Right ventricle myocardium superior (tissue), 1 donor: Measurements from ENCODE around the gene TAAR5. TPM values are rescaled to one million over a fixed set of nuclear protein-coding genes. Genes with fewer than 3 reads are reported as not detected.
"Not testable (repeated sequence)": the region's sequence is repeated elsewhere in the genome, so short reads cannot be mapped to it uniquely, and the experiment has no call there.

ENCODE experiments used
- ATAC-seq: fragments of 200-7000 bp; cut with Tn5 transposase; one replicate; pipeline ENCODE4 v1.9.1; 2020; ENCODE audit warnings: mild to moderate bottlenecking; ENCODE audit not compliant: poor library complexity
- DNase-seq: peaks from one replicate; pipeline ENCODE4 v3.0.0-alpha.2; 2020
- intact Hi-C: fragments of 100-400 bp; cut with DNase I; formaldehyde crosslinking; loops from one replicate; pipeline ENCODE4 v1.11.2; 2022
- total RNA-seq: library from RNA; stranded (reverse); fragmentation: NEBNext Ultra II Directional; extraction: Animal tissue kit (Norgen Biotek cat#: 25700); gene quantifications from one replicate; pipeline ENCODE4 v1.2.1, GENCODE V29; 2021
- donor health status: DM: no; HTN: yes; CAD: no; lungs with severe emphysema.

Gene TAAR5
- total RNA-seq, 1 donor from 2014 or later: not detected

DNA sequence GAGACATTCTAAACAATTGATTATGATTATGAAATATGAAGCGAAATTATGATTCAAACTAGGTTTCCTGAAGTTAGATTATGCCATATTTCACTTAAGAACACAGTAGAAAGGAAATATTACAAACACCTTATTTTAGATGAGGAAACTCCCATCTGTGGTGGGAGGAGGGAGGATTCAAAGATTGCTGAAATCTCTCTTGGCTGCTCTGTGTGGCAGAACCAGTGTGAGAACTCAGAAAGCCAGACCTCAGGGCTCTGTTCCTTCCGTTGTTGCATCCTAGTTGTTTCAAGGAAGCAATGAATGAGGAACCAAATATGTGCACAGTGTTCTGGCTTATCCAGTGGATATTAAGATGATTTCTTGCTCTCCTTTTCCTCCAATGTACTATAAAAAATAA, 2.1 kb downstream of the TAAR5 start:
- ATAC-seq: no peak
- intact Hi-C loops: no loop called here

DNA sequence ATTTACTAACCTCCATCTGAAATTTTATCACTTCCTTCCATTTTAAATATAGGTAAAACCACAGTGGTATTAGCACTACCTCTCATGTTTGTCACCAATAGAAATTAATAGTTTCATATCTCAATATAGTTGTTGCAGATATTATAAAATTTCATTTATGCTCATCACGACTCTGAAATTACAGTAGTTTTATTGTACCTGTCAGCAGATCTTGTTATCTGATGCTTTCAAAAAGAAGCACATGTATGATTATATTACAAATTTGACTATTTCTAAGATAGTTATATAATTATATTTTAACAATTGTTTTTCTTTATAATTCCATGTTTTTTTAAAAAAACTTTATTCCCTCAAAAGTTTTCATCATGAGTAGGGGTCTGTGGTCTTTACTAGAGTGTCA, 4.8 kb downstream of the TAAR5 start:
- ATAC-seq (no peak), DNase-seq (no peak)
- intact Hi-C loops: no loop called here

More for the DNA sequence above, 2.1 kb downstream of the TAAR5 start:
- DNase-seq: no peak

DNA sequence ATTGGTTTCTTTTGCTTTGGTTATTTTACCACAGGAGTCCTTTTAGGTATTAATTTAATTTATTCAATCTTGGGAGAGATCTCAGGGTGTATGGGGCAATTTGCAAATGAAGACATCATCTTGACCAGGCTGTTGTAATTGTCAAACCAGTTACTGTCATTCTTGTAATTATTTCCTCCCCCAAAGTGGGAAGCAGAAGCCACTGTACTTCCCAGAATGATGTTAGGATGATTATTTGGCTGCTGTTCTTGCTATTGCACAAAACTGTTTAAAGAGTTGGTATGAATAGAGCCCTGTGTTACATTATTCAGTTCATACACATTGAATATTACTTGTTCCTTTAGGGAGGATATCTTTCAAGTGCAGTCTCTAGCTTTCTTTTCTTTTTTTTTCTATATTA, 17.8 kb downstream of the TAAR5 start:
- ATAC-seq (no peak), DNase-seq (no peak)
- intact Hi-C loops: no loop called here

DNA sequence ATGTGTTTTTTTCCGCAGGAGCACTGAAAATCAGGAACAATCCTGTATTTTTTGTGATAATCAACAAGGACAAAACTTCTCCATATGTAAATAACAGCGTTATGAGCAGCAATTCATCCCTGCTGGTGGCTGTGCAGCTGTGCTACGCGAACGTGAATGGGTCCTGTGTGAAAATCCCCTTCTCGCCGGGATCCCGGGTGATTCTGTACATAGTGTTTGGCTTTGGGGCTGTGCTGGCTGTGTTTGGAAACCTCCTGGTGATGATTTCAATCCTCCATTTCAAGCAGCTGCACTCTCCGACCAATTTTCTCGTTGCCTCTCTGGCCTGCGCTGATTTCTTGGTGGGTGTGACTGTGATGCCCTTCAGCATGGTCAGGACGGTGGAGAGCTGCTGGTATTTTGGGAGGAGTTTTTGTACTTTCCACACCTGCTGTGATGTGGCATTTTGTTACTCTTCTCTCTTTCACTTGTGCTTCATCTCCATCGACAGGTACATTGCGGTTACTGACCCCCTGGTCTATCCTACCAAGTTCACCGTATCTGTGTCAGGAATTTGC, 19.2 kb downstream of the TAAR5 start, which contains the start of gene TAAR6:
Gene TAAR6, plus strand, starts transcription at position 102 of the 557 bp plus-strand sequence. Its CDS starts 0 bp downstream, at position 102.
- intact Hi-C loops: no loop called here
- DNase-seq: no peak
- ATAC-seq: no peak

DNA sequence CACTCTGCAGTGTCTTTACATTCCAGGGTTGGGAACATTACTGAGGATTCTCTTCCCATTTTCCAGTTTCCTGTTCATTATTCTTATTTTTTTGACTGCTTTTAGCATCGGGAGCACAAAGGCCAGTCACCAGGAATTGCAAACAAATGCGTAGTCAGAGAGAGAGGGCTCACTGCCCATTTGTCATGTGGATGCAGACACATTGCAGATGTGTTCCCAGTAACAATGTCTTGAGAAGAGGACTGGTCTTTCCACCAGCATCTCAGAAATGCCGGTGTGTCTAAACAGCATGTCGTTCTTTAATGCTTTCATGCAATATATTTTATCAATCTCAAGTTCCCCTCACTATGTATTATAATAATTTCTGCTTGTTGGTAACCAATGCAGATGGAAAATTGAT, 20.4 kb downstream of the TAAR5 start:
- intact Hi-C loops: no loop called here
- ATAC-seq: no peak
- no peak for DNase-seq

DNA sequence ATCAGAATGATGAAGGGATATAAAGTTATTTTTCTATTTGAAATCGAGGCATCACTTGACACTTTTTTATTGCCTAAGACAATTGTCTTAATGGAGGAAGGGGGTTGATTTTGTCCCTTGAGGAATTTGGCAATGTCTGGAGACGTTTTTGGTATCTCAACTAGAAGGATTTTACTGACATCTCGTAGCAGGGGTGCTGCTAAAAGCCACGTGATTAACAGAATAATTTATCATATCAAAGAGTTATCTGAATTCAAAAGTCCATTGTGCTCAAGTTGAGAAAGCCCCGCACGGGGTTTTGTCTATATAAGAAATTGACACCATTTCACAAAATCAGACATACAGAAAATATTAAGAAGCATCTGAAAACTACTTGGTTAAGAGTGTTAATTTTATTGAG, 20.9 kb downstream of the TAAR5 start:
- no peak for ATAC-seq
- intact Hi-C loops: no loop called here
- DNase-seq: no peak

DNA sequence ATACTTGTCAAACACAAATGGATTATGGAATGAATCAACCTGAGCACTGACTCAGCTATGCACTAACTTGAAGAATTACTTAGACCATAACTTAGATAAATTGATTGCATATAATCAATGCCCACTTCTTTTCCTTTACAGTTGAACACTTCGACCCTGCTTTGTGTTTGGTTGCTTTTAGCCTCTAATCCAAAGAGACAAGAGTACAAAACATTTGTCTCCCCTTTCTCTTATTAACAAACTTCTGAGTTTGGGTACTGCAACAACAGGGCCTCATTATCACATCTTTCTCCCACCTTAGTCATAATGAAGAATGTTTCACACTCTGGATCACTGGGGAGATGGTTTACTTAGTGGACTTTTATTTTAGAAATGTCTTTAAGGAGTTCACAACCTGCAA, 22.0 kb downstream of the TAAR5 start:
- no peak for DNase-seq
- no peak for ATAC-seq
- intact Hi-C loops: no loop called here

DNA sequence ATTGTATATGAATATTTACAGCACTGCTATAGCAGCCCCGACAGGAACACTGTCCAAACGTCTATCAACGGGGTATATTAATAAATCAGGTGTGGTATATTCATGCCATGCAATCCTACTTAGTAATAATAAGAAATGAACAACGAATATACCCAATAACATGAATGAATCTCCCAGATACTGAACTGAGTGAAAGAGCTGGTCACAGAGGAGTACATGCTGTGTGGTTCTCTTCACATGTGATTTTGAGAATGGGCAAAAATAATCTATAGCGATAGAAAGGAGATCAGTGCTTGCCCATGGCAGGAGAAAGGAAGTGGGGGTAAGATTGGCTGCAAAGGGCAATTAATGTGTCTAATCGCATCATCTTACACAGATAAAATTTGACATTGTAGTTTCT, 23.1 kb downstream of the TAAR5 start:
- ATAC-seq (no peak), DNase-seq (no peak)
- intact Hi-C loops: no loop called here

DNA sequence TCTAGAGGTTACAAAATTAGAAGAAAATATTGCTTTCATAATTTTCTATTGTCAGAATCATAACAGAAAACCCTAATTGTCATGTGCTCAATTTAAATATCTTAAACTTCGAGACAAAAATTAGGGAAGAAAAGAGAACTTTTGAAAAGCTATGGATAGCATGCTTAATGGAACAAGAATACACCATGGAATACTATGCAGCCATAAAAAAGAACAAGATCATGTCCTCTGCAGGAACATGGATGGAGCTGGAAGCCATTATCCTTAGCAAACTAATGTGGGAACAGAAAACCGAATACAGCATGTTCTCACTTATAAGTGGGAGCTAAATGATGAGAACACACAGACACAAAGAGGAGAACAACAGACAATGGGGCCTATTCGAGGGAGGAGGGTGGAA, 29.5 kb downstream of the TAAR5 start:
- intact Hi-C loops, ATAC-seq, DNase-seq: not testable (repeated sequence)

DNA sequence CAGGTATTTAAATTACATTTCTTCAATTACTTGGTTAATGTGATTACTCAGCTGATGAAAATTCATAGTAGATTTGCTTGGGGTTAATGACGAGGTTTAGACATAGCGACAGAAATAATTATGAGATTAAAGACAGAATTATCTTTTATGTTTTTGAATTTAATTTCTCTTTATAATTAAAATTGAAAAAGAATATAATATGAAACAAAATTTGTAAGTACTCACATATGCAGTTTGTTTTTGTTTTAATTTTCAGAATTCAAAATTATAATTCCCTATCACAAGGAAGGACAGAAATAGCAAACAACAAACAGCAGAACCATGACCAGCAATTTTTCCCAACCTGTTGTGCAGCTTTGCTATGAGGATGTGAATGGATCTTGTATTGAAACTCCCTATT, 37.2 kb downstream of the TAAR5 start, which contains the start of gene TAAR8:
Gene TAAR8, plus strand, starts transcription at position 301 of the 400 bp plus-strand sequence. Its CDS starts 21 bp downstream, at position 322.
- intact Hi-C loops: no loop called here
- ATAC-seq (no peak), DNase-seq (no peak)

DNA sequence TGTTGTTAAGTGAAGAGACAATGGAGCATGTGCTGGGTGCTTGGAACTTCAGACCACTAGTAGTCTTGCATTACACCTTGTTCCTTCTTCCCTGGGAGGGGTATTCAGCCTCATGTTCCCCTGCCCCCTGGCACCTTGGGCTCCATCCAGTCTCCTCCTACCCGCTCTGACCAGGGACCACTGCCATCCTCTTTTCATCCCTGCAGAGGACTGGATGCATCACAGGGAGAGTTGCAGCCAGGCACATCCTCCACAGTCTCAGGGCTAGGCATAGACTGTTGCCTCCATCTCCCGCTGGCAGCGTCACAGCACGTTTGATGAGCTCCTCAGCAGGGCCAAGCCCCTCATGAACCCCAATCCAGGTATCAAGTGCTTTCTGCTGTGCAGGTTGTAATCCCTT, 38.3 kb downstream of the TAAR5 start:
- intact Hi-C loops: no loop called here
- no peak for DNase-seq

DNA sequence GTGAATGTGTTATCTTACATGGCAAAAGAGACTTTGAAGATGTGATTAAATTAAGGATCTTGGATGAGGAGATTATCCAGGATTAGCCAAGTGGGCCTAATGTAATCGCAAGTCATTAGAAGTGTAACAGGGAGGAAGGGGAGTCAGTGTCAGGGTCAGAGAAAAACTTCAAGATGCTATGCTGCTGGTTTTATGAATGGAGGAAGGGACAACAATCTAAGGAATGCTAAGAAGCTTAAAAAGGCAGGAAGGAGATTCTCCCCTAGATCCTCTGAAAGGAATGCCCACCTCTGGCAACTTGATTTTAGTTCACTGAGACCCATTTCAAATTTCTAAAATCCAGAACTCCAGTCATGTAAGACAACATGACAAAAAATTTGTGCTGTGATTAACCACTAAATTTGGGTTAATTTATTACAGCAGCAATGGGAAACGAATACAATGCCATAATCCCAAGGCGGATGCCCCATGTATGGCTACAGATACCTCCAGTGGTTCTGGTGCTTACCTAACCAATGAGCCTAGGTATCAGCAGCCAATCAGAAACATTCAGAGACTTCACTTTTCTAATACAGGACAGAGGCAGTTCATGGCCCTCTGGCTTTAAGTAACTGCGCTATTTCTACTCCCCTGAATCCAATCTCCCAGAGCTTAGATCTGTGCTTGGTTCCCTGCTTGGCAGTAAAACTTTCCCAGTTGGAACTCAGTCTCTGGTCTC, 40.6 kb downstream of the TAAR5 start:
- no peak for DNase-seq
- intact Hi-C loops: no loop called here
- ATAC-seq: no peak

More for the DNA sequence above, 38.3 kb downstream of the TAAR5 start:
- ATAC-seq: no peak

DNA sequence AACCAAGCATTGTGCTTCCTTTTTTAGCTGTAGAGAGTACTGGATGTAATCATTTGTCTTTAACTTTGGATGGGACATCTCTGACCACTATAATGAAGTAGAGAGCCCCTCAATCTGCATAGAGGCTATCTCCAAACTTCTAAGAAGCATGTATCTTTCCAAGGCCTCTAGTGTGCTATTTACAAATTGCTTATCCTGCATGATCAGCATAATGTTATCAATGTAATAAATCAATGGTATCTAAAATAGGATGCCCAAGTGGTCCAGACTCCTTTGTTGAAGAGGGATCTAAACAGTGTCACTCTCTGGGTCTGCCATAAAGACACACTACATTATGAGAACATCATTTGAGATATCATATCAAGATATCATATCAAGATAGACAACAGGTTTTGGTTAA, 44.7 kb downstream of the TAAR5 start:
- DNase-seq: no peak
- intact Hi-C loops: no loop called here
- no peak for ATAC-seq

Other genes with a start within 250 kb of the TAAR5 start
- gene MOXD1, start 188.3 kb downstream of the TAAR5 start, total RNA-seq: 2.2 TPM
- 55.1 TPM for gene STX7, start 76.6 kb downstream of the TAAR5 start, total RNA-seq
- not detected for gene TAAR9, start 51.5 kb downstream of the TAAR5 start, total RNA-seq
- not detected for gene TAAR8, start 37.1 kb downstream of the TAAR5 start, total RNA-seq
- not detected for gene TAAR6, start 19.4 kb downstream of the TAAR5 start, total RNA-seq
- gene TAAR2, start 34.5 kb upstream of the TAAR5 start, total RNA-seq: not detected
- gene TAAR1, start 69.4 kb upstream of the TAAR5 start, total RNA-seq: not detected
- gene VNN1, start 124.3 kb upstream of the TAAR5 start, total RNA-seq: 1.7 TPM
- gene VNN2, start 168.2 kb upstream of the TAAR5 start, total RNA-seq: 1.9 TPM
- 3.7 TPM for gene SLC18B1, start 208.9 kb upstream of the TAAR5 start, total RNA-seq
- gene RPS12, start 224.8 kb upstream of the TAAR5 start, total RNA-seq: 465 TPM